Nephron (organoid): ENCODE data around the gene RASGRP4.
A peak's percentile ranks its signal among the peaks of the same experiment; 100 is the strongest.
"Not testable (repeated sequence)": the region's sequence is repeated elsewhere in the genome, so short reads cannot be mapped to it uniquely, and the experiment has no call there.

Source experiments
- H3K27ac Mint-ChIP-seq, 3 experiments: 2 replicates each; pipeline ENCODE4 v1.8.0; 2020; ENCODE audit warnings: mixed read lengths in 3 of 3, mild to moderate bottlenecking in 2 of 3, moderate library complexity in 1 of 3
- H3K27me3 Mint-ChIP-seq: 2 replicates; pipeline ENCODE4 v1.8.0; 2021; ENCODE audit warnings: low read depth, mild to moderate bottlenecking, moderate library complexity, mixed read lengths
- H3K36me3 Mint-ChIP-seq: 2 replicates; pipeline ENCODE4 v1.8.0; 2020; ENCODE audit warnings: low read depth, mixed read lengths
- H3K4me1 Mint-ChIP-seq: 2 replicates; pipeline ENCODE4 v1.8.0; 2020; ENCODE audit warnings: mixed read lengths
- H3K4me3 Mint-ChIP-seq, 3 experiments: 2 replicates each; pipeline ENCODE4 v1.8.0; 2020; ENCODE audit warnings: mild to moderate bottlenecking in 3 of 3, mixed read lengths in 3 of 3, moderate library complexity in 2 of 3
- H3K9me3 Mint-ChIP-seq: 2 replicates; pipeline ENCODE4 v1.8.0; 2020; ENCODE audit warnings: mixed read lengths
- CTCF ChIP-seq, 3 experiments: fragments of 200-600 bp; sonication (generic); IDR thresholded peaks; one replicate each; pipeline ENCODE4 v1.5.0; 2021; ENCODE audit warnings: antibody characterized with exemption in 3 of 3; ENCODE audit not compliant: unreplicated experiment in 3 of 3

The RASGRP4 gene

GRCh38 chr19:38425810-38426466 lies at the start of gene RASGRP4:
RASGRP4 (minus strand) TSS chr19:38426219; CDS start chr19:38426091, 128 bp downstream.
- Mint-ChIP-seq H3K4me1 (peaks cover 5% of the 10 kb centered on the region), H3K4me3 (peak within 1 kb of the TSS; percentile 28 to 72 (median 63)), H3K27ac (peak within 1 kb of the TSS in 2 of 3 experiments; percentile 49 to 82), H3K9me3 (no peaks in the 10 kb centered on the region), H3K36me3 (no peaks in the 10 kb centered on the region), H3K27me3 (peaks cover under 1% of the 10 kb centered on the region)
- TF ChIP-seq CTCF (IDR thresholded peaks at IDR 0.05; ENCODE audit: unreplicated experiment in 3 of 3), result no peak

GRCh38 chr19:38475176-38475575 lies 49.2 kb upstream of the RASGRP4 start:
- Mint-ChIP-seq H3K27ac (no peak overlapping the region), H3K36me3 (no peaks in the 10 kb centered on the region), H3K27me3 (no peaks in the 10 kb centered on the region), H3K4me3 (no peak overlapping the region), H3K4me1 (no peaks in the 10 kb centered on the region), H3K9me3 (no peaks in the 10 kb centered on the region)
- no peak for TF ChIP-seq CTCF (IDR thresholded peaks at IDR 0.05; ENCODE audit: unreplicated experiment in 3 of 3)

- no peaks in the 10 kb centered on the region for H3K27me3 Mint-ChIP-seq
- H3K4me3 Mint-ChIP-seq, result no peak overlapping the region
- no peaks in the 10 kb centered on the region for H3K4me1 Mint-ChIP-seq
- TF ChIP-seq CTCF (IDR thresholded peaks at IDR 0.05; ENCODE audit: unreplicated experiment in 3 of 3), result no peak
- no peak overlapping the region for H3K27ac Mint-ChIP-seq
- no peaks in the 10 kb centered on the region for H3K9me3 Mint-ChIP-seq
- H3K36me3 Mint-ChIP-seq, result no peaks in the 10 kb centered on the region
These were observed 47.2 kb upstream of the RASGRP4 start for GRCh38 chr19:38473201-38473600.

GRCh38 chr19:38472725-38473124 lies 46.7 kb upstream of the RASGRP4 start:
- H3K4me3 Mint-ChIP-seq, result not testable (repeated sequence)

GRCh38 chr19:38470788-38471480 lies 44.9 kb upstream of the RASGRP4 start:
- no peak for TF ChIP-seq CTCF (IDR thresholded peaks at IDR 0.05; ENCODE audit: unreplicated experiment in 3 of 3)
- no peaks in the 10 kb centered on the region for H3K36me3 Mint-ChIP-seq
- H3K27me3 Mint-ChIP-seq, result peaks cover 4% of the 10 kb centered on the region
- H3K4me1 Mint-ChIP-seq, result no peaks in the 10 kb centered on the region
- no peaks in the 10 kb centered on the region for H3K9me3 Mint-ChIP-seq
- H3K27ac Mint-ChIP-seq, result no peak overlapping the region
- no peak overlapping the region for H3K4me3 Mint-ChIP-seq

More at GRCh38 chr19:38472725-38473124, 46.7 kb upstream of the RASGRP4 start:
- H3K4me1 Mint-ChIP-seq, H3K27ac Mint-ChIP-seq, H3K27me3 Mint-ChIP-seq, H3K36me3 Mint-ChIP-seq, H3K9me3 Mint-ChIP-seq: not testable (repeated sequence)

GRCh38 chr19:38469151-38469550 lies 43.1 kb upstream of the RASGRP4 start:
- no peak for TF ChIP-seq CTCF (IDR thresholded peaks at IDR 0.05; ENCODE audit: unreplicated experiment in 3 of 3)

More at GRCh38 chr19:38469151-38469550, 43.1 kb upstream of the RASGRP4 start:
- H3K36me3 Mint-ChIP-seq, result peaks cover 13% of the 10 kb centered on the region
- no peak overlapping the region for H3K27ac Mint-ChIP-seq
- no peaks in the 10 kb centered on the region for H3K9me3 Mint-ChIP-seq
- no peaks in the 10 kb centered on the region for H3K4me1 Mint-ChIP-seq
- H3K27me3 Mint-ChIP-seq, result peaks cover 7% of the 10 kb centered on the region
- H3K4me3 Mint-ChIP-seq, result no peak overlapping the region
